Uterus (tissue), 4 donors: ENCODE data around the gene PI4KA. TPM values are rescaled to one million over a fixed set of nuclear protein-coding genes. Genes with fewer than 3 reads are reported as not detected.

ENCODE experiments used
- DNase-seq, 2 donors: peaks; one replicate each; pipeline ENCODE4 v3.0.0-alpha.2; 2019 to 2020
- H3K27ac ChIP-seq, 2 donors: fragments of 200-600 bp; sonication (generic); 1 replicate in 1 of 2; 2 replicates in 1 of 2; pipeline ENCODE4 v1.5.1; 2016 to 2018
- H3K27me3 ChIP-seq, 2 donors: fragments of 200-600 bp; sonication (generic); one replicate each; pipeline ENCODE4 v1.5.1; 2018 to 2019; ENCODE audit warnings: control low read depth in 1 of 2
- H3K36me3 ChIP-seq, 2 donors: fragments of 200-600 bp; sonication (generic); one replicate each; pipeline ENCODE4 v1.5.1; 2019; ENCODE audit warnings: control low read depth in 1 of 2
- H3K4me1 ChIP-seq, 2 donors: fragments of 200-600 bp; sonication (generic); one replicate each; pipeline ENCODE4 v1.5.1; 2018 to 2019; ENCODE audit warnings: control low read depth in 1 of 2
- H3K4me3 ChIP-seq, 2 donors: fragments of 200-600 bp; sonication (generic); 1 replicate in 1 of 2; 2 replicates in 1 of 2; pipeline ENCODE4 v1.5.1; 2018 to 2019; ENCODE audit warnings: mild to moderate bottlenecking in 1 of 2
- H3K9me3 ChIP-seq, 2 donors: fragments of 200-600 bp; sonication (generic); one replicate each; pipeline ENCODE4 v1.5.1; 2019; ENCODE audit warnings: control low read depth in 1 of 2
- POLR2A ChIP-seq, 2 donors: fragments of 450-650 bp; IDR thresholded peaks; one replicate each; pipeline ENCODE4 v1.6.1; 2016; ENCODE audit warnings: antibody characterized with exemption in 2 of 2, mild to moderate bottlenecking in 1 of 2, moderate library complexity in 1 of 2
- intact Hi-C: fragments of 100-400 bp; cut with DNase I; formaldehyde crosslinking; loops from one replicate; pipeline ENCODE4 v1.15.1; 2023; ENCODE audit warnings: low total_unique reads
- total RNA-seq, 4 donors: library from RNA; depleted of rRNA in 3 of 4; stranded (reverse); fragments of >200 nt in 3 of 4; gene quantifications; one replicate each; pipeline versions ENCODE4 v1.1.0 to v1.2.4, GENCODE V29; 2014 to 2023
- TF ChIP-seq, protein P1 (sequence below), 4 experiments: fragments of 200-600 bp in 2 of 4; fragments of 450-650 bp in 2 of 4; sonication (generic) in 2 of 4; IDR thresholded peaks; one replicate each; pipeline ENCODE4 v1.5.1; 2016 to 2019; ENCODE audit warnings: antibody characterized with exemption in 4 of 4, mild to moderate bottlenecking in 2 of 4, moderate library complexity in 1 of 4
- donor health status: DM: yes; HTN: yes; CAD: no.

The PI4KA gene
- total RNA-seq, 4 donors from 2014 or later = 48.9 to 238 (median 108) TPM

DNA sequence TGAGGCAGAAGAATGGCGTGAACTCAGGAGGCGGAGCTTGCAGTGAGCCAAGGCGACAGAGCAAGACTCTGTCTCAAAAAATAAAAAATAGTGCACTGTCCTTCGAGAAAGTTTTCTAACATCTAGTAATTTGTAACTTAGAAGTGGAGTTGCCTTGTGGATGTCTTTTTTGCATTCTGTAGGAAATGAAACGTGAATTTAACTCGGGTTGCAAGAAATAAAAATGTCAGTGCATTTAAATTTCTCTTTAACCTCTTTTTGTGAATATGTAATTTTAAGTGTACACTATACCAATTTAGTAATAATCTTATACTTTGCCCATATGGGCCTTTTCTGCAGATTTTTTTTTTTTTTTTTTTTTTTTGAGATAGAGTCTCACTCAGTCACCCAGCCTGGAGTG, 32.4 kb upstream of the PI4KA start:
- Histone ChIP-seq H3K9me3 (no peaks in the 10 kb centered on the region), H3K36me3 (no peaks in the 10 kb centered on the region), H3K27ac (no peak overlapping the region), H3K4me3 (no peak overlapping the region), H3K4me1 (no peaks in the 10 kb centered on the region), H3K27me3 (no peaks in the 10 kb centered on the region)
- TF ChIP-seq POLR2A (IDR thresholded peaks at IDR 0.05) = no peak
- TF ChIP-seq, protein P1, sequence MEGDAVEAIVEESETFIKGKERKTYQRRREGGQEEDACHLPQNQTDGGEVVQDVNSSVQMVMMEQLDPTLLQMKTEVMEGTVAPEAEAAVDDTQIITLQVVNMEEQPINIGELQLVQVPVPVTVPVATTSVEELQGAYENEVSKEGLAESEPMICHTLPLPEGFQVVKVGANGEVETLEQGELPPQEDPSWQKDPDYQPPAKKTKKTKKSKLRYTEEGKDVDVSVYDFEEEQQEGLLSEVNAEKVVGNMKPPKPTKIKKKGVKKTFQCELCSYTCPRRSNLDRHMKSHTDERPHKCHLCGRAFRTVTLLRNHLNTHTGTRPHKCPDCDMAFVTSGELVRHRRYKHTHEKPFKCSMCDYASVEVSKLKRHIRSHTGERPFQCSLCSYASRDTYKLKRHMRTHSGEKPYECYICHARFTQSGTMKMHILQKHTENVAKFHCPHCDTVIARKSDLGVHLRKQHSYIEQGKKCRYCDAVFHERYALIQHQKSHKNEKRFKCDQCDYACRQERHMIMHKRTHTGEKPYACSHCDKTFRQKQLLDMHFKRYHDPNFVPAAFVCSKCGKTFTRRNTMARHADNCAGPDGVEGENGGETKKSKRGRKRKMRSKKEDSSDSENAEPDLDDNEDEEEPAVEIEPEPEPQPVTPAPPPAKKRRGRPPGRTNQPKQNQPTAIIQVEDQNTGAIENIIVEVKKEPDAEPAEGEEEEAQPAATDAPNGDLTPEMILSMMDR (IDR thresholded peaks at IDR 0.05) = no peak
- intact Hi-C loops = no loop called here
- no peak for DNase-seq

DNA sequence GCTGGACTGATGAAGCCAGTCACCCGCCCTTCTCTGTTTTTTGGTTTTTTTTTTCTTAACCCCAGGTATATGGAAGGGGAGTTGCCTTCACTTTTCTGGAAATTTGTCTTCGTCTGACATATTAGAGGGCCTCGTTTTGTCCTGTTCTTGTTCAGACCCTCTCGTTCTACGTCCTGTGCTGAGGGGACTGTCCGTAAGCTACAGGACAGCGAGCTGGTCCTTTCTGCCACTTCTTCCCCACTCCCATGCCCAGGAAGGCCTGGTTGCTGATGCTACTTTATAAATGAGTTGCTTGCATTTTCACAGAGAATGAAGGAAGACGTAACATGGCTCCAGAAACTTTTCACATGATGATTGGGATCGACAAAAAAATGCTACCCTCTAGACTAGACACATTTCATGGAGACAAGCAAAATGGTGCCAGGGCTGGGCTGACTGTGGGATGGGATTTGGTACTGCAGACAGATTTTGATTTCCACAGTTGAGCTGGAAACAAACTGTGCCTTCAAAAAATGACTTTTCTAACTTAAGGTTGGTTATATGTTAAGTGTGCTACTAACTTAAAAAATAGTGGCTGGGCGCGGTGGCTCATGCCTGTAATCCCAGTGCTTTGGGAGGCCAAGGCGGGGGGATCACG, 31.4 kb upstream of the PI4KA start:
- Histone ChIP-seq H3K9me3 (no peaks in the 10 kb centered on the region), H3K27me3 (no peaks in the 10 kb centered on the region), H3K4me3 (no peak overlapping the region), H3K27ac (no peak overlapping the region), H3K36me3 (no peaks in the 10 kb centered on the region), H3K4me1 (no peaks in the 10 kb centered on the region)
- DNase-seq = no peak
- no peak for TF ChIP-seq POLR2A (IDR thresholded peaks at IDR 0.05)
- TF ChIP-seq, protein P1 (IDR thresholded peaks at IDR 0.05) = no peak
- intact Hi-C loops = no loop called here

DNA sequence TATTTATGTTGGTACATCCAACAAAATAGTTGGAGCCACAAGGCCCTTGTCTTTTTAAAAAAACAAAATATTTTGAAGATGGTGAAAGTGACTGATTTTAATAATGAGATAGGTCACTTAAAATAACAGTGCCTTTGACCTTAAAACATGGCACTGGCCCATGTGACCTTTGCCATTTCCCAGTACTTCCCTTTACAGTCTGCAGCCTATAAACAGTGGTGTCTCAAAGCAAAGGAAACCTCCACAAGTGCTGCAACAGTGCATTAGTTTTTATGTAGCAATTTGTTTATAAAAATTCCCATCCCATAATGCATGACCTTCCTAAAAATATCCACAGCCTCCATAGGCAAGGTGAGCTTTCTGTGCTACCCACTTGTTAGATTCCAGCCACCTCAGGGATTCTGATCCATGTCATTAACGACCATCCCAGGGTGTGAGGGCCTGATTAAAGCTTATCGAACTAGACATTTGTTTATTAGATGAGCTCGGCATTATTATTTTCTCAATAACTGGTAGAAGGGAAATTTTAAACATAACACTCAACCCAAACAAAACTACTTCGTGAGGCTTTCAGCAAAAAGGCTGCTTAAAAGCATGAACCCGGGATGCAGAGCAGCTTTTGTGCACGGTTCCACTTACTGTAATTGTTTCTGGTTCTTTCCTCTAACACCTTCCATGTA, 30.6 kb upstream of the PI4KA start:
- Histone ChIP-seq H3K36me3 (no peaks in the 10 kb centered on the region), H3K27ac (no peak overlapping the region), H3K27me3 (no peaks in the 10 kb centered on the region), H3K4me3 (no peak overlapping the region), H3K4me1 (no peaks in the 10 kb centered on the region), H3K9me3 (no peaks in the 10 kb centered on the region)
- DNase-seq = no peak
- intact Hi-C loops = no loop called here
- no peak for TF ChIP-seq POLR2A (IDR thresholded peaks at IDR 0.05)
- TF ChIP-seq, protein P1 (IDR thresholded peaks at IDR 0.05) = no peak

DNA sequence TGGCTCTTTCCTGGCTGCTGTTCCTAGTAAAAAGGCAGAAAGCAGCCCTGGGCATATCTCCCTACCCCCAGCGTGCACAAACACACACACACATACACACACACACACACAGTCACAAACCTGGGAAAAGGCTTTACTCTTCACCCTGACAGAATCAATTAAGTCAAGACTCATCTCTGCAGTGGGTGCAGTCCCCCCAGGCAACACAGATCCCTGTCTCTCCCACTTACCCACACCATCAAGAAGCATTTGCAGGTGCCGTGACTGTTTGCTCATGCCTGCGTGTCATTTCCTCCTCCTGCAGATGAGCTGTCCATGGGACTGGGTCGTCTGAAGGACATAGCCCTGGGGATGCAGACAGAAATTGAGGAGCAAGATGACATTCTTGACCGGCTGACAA, 28.8 kb upstream of the PI4KA start:
- Histone ChIP-seq H3K4me3 (no peak overlapping the region), H3K9me3 (no peaks in the 10 kb centered on the region), H3K4me1 (no peaks in the 10 kb centered on the region), H3K36me3 (no peaks in the 10 kb centered on the region), H3K27me3 (no peaks in the 10 kb centered on the region), H3K27ac (no peak overlapping the region)
- no peak for TF ChIP-seq POLR2A (IDR thresholded peaks at IDR 0.05)
- TF ChIP-seq, protein P1 (IDR thresholded peaks at IDR 0.05) = no peak
- no peak for DNase-seq
- intact Hi-C loops = no loop called here

DNA sequence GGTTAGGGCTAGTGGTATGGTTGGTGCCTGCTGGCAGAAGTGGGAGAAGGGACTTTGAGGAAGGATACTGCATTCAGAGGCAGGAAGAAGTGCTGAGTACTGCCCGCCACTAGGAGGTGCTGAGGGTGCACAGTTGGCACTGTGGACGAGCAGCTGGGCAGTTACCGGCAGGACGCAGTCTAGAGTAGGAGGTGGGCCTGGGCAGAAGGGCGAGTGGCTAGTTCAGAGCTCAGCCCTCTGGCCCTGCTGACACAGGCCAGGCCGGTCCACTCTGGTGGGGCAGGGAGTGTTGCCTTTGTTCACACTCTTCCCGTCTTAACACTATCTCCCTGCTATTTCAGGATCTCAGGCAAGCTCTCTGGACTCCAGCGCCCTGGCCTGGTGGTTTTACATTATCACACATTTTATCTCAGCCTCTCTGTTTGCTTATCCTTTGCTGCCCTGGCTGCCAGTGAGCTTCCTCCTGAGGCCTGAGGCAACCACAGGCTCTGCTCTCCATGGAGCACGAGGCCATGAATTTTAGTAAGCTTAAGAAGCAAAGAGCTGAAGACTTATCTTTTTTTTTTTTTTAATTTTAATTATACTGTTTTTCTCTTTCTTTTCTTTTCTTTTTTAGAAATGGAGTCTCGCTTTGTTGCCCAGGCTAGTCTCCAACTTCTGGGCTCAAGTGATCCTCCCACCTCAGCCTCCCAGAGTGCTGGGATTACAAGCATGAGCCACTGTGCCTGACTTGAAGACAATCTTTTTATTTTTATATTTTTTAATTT, 27.1 kb upstream of the PI4KA start:
- Histone ChIP-seq H3K27ac (peak overlapping the region in 1 of 2 donors; percentile 44), H3K9me3 (no peaks in the 10 kb centered on the region), H3K4me1 (no peaks in the 10 kb centered on the region), H3K4me3 (no peak overlapping the region), H3K27me3 (no peaks in the 10 kb centered on the region), H3K36me3 (no peaks in the 10 kb centered on the region)
- DNase-seq = peak; percentile 70
- peak in 1 of 2 donors; percentile 30 for TF ChIP-seq POLR2A (IDR thresholded peaks at IDR 0.05)
- TF ChIP-seq, protein P1 (IDR thresholded peaks at IDR 0.05) = peak; percentile 68 to 84 (median 82)
- intact Hi-C loops = no loop called here
